ENCODE measurements around the gene HSD3B2. TPM values are rescaled to one million over a fixed set of nuclear protein-coding genes. Genes with fewer than 3 reads are reported as not detected.

HSD3B2 gene
- total RNA-seq, 1 experiment from 2014 or later = not detected

DNA sequence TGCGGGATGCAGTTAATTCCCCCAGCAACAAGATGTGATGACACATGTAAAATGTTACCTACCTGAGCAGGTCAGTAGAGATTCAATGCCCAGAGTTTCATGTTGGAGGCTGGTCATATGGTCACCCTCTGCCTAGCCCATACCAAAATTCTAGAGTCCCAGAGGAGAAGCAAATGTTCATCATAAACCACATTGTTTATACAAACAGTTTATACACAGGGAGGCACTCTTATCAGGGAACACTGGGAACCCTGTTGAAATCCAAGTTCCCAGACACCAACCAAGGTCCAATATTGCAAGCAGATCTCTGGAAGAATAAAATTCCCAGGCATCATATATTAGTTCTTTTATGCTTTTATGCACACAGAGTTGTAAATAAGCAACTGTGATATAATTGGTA lies 35.8 kb upstream of the HSD3B2 start:
- no peaks in the 10 kb centered on the region; the same call in 1 of the 2 replicates for H3K4me1 ChIP-seq (ENCODE audit: insufficient read depth, low read length)
- no peaks in the 10 kb centered on the region for H3K79me2 ChIP-seq (ENCODE audit: insufficient read depth, low read length)
- H3K79me1 ChIP-seq (ENCODE audit: insufficient read depth, low read depth, low read length, poor library complexity, severe bottlenecking) = no peaks in the 10 kb centered on the region
- H2BK20ac ChIP-seq (ENCODE audit: low read depth, low read length, poor library complexity, severe bottlenecking) = no peak overlapping the region
- no CpG with 5 or more reads among the region's 1 CpG for WGBS (ENCODE audit: extremely low coverage, insufficient read length, low lambda C conversion rate)
- no peak overlapping the region for H4K5ac ChIP-seq (ENCODE audit: insufficient read length, low read depth, low read length)
- H3K23ac ChIP-seq (ENCODE audit: insufficient read length, low read depth, low read length) = no peak overlapping the region
- no peak overlapping the region for H3K27ac Mint-ChIP-seq
- no peak overlapping the region for H3T11ph ChIP-seq (ENCODE audit: low read length)
- H2AK5ac ChIP-seq (ENCODE audit: insufficient read length, low read length) = no peak overlapping the region
- H3K36me3 Mint-ChIP-seq (ENCODE audit: insufficient read depth in 1 of 3, low read depth in 3 of 3) = no peaks in the 10 kb centered on the region
- peaks cover 0 to 7% of the 10 kb centered on the region in 2 experiments for H3K9me3 Mint-ChIP-seq
- no peak overlapping the region for H3K4me2 ChIP-seq (ENCODE audit: insufficient read depth, insufficient read length, low read length)
- H2BK15ac ChIP-seq (ENCODE audit: low read depth, low read length) = no peak overlapping the region
- H4K91ac ChIP-seq (ENCODE audit: insufficient read length, low read depth, low read length) = no peak overlapping the region
- H3K18ac ChIP-seq (ENCODE audit: insufficient read length, low read depth, low read length) = no peak overlapping the region
- no peak overlapping the region for H3K14ac ChIP-seq (ENCODE audit: insufficient read depth, low read length)
- no peak overlapping the region for H3K27ac ChIP-seq (ENCODE audit: insufficient read length, low read depth, low read length)
- H2BK5ac ChIP-seq (ENCODE audit: insufficient read length, low read length) = no peak overlapping the region
- H3K4ac ChIP-seq (ENCODE audit: low read depth, low read length) = no peak overlapping the region
- no peak overlapping the region for H2BK12ac ChIP-seq (ENCODE audit: insufficient read length, low read depth, low read length)
- no peak overlapping the region for H2AFZ ChIP-seq (ENCODE audit: low read length)
- H4K20me1 ChIP-seq (ENCODE audit: control insufficient read depth, insufficient read depth, insufficient read length) = no peaks in the 10 kb centered on the region
- no peak overlapping the region for H3K56ac ChIP-seq (ENCODE audit: insufficient read length, low read depth, low read length)
- no peak overlapping the region for H3K4me3 Mint-ChIP-seq
- TF ChIP-seq, protein P1, sequence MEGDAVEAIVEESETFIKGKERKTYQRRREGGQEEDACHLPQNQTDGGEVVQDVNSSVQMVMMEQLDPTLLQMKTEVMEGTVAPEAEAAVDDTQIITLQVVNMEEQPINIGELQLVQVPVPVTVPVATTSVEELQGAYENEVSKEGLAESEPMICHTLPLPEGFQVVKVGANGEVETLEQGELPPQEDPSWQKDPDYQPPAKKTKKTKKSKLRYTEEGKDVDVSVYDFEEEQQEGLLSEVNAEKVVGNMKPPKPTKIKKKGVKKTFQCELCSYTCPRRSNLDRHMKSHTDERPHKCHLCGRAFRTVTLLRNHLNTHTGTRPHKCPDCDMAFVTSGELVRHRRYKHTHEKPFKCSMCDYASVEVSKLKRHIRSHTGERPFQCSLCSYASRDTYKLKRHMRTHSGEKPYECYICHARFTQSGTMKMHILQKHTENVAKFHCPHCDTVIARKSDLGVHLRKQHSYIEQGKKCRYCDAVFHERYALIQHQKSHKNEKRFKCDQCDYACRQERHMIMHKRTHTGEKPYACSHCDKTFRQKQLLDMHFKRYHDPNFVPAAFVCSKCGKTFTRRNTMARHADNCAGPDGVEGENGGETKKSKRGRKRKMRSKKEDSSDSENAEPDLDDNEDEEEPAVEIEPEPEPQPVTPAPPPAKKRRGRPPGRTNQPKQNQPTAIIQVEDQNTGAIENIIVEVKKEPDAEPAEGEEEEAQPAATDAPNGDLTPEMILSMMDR (conservative IDR thresholded peaks at IDR 0.05) = no peak
- no peaks in the 10 kb centered on the region for H3K9me3 ChIP-seq (ENCODE audit: control insufficient read depth, low read depth, low read length)
- no peak overlapping the region for H2BK120ac ChIP-seq (ENCODE audit: low read depth, low read length, poor library complexity, severe bottlenecking)
- H3K4me1 Mint-ChIP-seq = no peaks in the 10 kb centered on the region
- H4K8ac ChIP-seq (replicated peaks; ENCODE audit: insufficient read length, low read depth, low read length) = no peak overlapping the region
- H3K27me3 ChIP-seq (ENCODE audit: insufficient read depth, low read length) = no peaks in the 10 kb centered on the region; the same call in 1 of the 2 replicates
- no peak overlapping the region for H3K9ac ChIP-seq (ENCODE audit: extremely low read depth, insufficient read length, low read length)
- no peaks in the 10 kb centered on the region for H3K23me2 ChIP-seq (ENCODE audit: insufficient read length, low read depth, low read length, poor library complexity, severe bottlenecking)
- DNase-seq = no peak
- no peaks in the 10 kb centered on the region; the same call in 1 of the 2 replicates for H3K27me3 Mint-ChIP-seq (ENCODE audit: low read depth)
